ENCODE measurements around the gene SCG5. TPM values are rescaled to one million over a fixed set of nuclear protein-coding genes. Genes with fewer than 3 reads are reported as not detected.

SCG5 gene
- total RNA-seq, 4 donors from 2014 or later, result 0.87 to 6.3 (median 4.5) TPM

DNA sequence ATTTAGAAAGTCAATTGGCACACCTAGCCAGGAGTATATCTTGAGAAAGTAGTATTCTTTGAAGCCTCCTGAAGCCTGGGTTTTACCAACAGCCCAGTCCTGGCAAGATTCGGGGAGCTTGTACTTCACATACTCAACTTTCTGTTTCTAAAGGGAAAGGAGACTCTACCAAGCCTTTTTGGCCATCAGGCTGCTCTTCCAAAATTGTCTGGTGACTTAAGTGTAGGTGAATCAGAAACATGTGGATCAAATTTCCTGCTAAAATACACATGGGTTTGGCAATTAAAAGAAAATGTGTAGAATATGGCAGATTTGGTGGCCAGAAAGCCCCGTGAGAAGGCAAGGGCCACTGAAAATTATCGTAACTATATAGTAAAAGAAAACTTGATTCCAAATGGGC is 60.4 kb downstream of the SCG5 start:
- no peaks in the 10 kb centered on the region for H3K36me3 ChIP-seq
- no peak overlapping the region for H3K27ac ChIP-seq
- 61 to 63% methylated on average over 3 of the region's 3 CpGs for WGBS, 2 donors (ENCODE audit: low coverage in 1 of 2)
- no peak overlapping the region for H3K4me3 ChIP-seq
- ATAC-seq, result no peak
- TF ChIP-seq, protein P1, sequence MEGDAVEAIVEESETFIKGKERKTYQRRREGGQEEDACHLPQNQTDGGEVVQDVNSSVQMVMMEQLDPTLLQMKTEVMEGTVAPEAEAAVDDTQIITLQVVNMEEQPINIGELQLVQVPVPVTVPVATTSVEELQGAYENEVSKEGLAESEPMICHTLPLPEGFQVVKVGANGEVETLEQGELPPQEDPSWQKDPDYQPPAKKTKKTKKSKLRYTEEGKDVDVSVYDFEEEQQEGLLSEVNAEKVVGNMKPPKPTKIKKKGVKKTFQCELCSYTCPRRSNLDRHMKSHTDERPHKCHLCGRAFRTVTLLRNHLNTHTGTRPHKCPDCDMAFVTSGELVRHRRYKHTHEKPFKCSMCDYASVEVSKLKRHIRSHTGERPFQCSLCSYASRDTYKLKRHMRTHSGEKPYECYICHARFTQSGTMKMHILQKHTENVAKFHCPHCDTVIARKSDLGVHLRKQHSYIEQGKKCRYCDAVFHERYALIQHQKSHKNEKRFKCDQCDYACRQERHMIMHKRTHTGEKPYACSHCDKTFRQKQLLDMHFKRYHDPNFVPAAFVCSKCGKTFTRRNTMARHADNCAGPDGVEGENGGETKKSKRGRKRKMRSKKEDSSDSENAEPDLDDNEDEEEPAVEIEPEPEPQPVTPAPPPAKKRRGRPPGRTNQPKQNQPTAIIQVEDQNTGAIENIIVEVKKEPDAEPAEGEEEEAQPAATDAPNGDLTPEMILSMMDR (IDR thresholded peaks at IDR 0.05), result no peak
- TF ChIP-seq POLR2AphosphoS5 (IDR thresholded peaks at IDR 0.05) (no peak), POLR2A (IDR thresholded peaks at IDR 0.05) (no peak), EP300 (IDR thresholded peaks at IDR 0.05) (no peak)
- no peaks in the 10 kb centered on the region for H3K4me1 ChIP-seq
- H3K9me3 ChIP-seq, result no peaks in the 10 kb centered on the region
- no peaks in the 10 kb centered on the region for H3K27me3 ChIP-seq

DNA sequence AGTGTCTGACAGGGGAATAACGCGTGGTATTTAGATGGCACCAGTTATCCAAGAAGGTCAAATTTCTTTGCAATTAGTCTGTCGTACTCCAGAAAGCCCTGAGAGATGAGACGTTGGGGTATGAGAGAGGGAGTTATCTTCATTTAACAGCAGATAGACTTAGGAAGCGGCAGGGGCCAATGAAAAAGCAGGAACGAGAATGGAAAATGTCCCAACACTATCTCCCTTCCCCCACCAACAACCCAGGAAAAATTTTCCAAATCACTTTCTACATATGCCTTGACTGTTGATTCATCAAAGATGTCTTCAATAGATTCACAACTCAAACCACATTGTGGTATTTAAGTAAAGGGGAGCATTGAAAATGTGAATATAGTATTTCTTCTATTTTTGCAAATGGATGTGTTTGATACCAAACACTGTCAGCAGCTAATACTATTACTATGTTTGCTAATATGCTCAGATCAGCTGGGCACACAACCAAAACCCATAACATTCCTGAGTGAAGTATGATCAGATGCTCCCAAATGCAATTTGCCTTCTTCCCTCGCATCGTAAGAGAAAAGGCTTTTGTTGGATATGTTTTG is 63.0 kb downstream of the SCG5 start:
- H3K36me3 ChIP-seq, result no peaks in the 10 kb centered on the region
- H3K4me3 ChIP-seq, result no peak overlapping the region
- no peak for ATAC-seq
- no peak overlapping the region for H3K27ac ChIP-seq
- no peaks in the 10 kb centered on the region for H3K27me3 ChIP-seq
- TF ChIP-seq POLR2AphosphoS5 (IDR thresholded peaks at IDR 0.05) (no peak), EP300 (IDR thresholded peaks at IDR 0.05) (no peak), POLR2A (IDR thresholded peaks at IDR 0.05) (no peak)
- TF ChIP-seq, protein P1 (IDR thresholded peaks at IDR 0.05), result no peak
- H3K4me1 ChIP-seq, result peaks cover 0 to 5% (median 0%) of the 10 kb centered on the region in 3 donors
- H3K9me3 ChIP-seq, result no peaks in the 10 kb centered on the region
- WGBS, 2 donors (ENCODE audit: low coverage in 1 of 2), result 45 to 67% methylated on average over 8 of the region's 8 CpGs

DNA sequence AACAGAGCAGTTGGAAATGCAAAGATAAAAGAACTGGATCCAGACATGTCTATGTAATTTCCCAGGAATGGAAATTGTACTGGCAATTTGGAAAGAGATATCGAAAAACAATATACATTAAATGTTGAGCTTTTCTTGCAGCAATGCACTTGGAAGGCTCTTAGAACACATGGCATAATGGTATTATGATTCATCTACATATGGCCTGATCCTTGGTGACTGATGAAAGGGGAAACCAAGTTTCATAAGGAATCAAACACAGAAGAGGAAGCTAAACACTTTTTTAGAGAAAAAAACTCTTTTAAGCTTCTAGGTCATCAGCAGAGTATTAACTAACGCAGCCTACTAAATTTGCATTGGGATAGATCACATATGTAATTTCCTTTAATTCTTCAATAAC is 63.9 kb downstream of the SCG5 start:
- no peak overlapping the region for H3K27ac ChIP-seq
- WGBS, 2 donors (ENCODE audit: low coverage in 1 of 2), result 79 to 93% methylated on average over 2 of the region's 2 CpGs
- TF ChIP-seq EP300 (IDR thresholded peaks at IDR 0.05), result no peak
- TF ChIP-seq, protein P1 (IDR thresholded peaks at IDR 0.05), result no peak
- TF ChIP-seq POLR2AphosphoS5 (IDR thresholded peaks at IDR 0.05), result no peak
- no peak for TF ChIP-seq POLR2A (IDR thresholded peaks at IDR 0.05)

DNA sequence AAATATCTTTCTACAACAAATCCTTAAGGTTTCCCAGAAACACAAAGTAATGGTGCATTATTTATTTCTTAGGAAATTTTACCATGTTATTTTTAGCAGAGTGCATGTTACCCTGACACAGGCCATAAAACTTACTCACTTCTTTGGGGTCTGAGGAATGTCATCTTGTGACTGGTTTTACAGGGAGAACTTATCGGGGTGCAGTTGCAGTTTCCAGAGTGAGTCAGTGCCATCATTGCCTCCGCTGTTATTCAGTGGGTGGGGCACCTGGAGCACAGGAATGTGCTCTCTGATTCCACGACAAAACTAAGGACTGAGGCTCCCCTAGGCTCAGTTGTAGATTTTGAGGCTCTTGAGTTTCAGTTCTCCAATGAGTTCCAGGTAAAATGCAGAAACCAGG is 65.2 kb downstream of the SCG5 start:
- H3K27ac ChIP-seq, result no peak overlapping the region
- no peak for ATAC-seq
- WGBS, 2 donors (ENCODE audit: low coverage in 1 of 2), result 80 to 88% methylated on average over 1 to 3 of the region's 3 CpGs
- no peaks in the 10 kb centered on the region for H3K9me3 ChIP-seq
- H3K4me3 ChIP-seq, result no peak overlapping the region
- no peaks in the 10 kb centered on the region for H3K27me3 ChIP-seq
- H3K36me3 ChIP-seq, result no peaks in the 10 kb centered on the region
- no peak for TF ChIP-seq EP300 (IDR thresholded peaks at IDR 0.05)
- no peak for TF ChIP-seq POLR2A (IDR thresholded peaks at IDR 0.05)
- TF ChIP-seq, protein P1 (IDR thresholded peaks at IDR 0.05), result no peak
- TF ChIP-seq POLR2AphosphoS5 (IDR thresholded peaks at IDR 0.05), result no peak
- H3K4me1 ChIP-seq, result peaks cover 0 to 5% (median 0%) of the 10 kb centered on the region in 3 donors

More for the DNA sequence above, 63.9 kb downstream of the SCG5 start:
- ATAC-seq, result no peak
- Histone ChIP-seq H3K4me1 (peaks cover 0 to 5% (median 0%) of the 10 kb centered on the region in 3 donors), H3K9me3 (no peaks in the 10 kb centered on the region), H3K36me3 (no peaks in the 10 kb centered on the region), H3K27me3 (no peaks in the 10 kb centered on the region), H3K4me3 (no peak overlapping the region)

DNA sequence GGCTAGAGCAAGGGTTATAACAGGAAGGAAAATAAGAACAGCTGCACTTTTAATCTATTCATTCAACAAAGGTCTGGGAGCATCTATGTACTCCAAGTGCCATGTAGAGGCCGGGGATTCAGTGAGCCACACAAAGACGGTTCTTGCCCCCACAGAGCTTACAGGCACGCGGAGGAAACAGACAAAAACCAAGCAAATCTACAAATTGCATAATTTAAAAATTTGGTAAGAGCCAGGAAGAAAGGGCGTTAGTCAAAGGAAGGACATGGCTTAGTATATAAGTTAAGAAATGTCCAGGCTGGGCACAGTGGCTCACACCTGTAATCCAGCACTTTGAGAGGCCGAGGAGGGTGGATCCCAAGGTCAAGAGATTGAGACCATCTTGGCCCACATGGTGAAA is 65.9 kb downstream of the SCG5 start:
- no peaks in the 10 kb centered on the region for H3K36me3 ChIP-seq
- no peak overlapping the region for H3K4me3 ChIP-seq
- ATAC-seq, result no peak
- TF ChIP-seq POLR2A (IDR thresholded peaks at IDR 0.05) (no peak), POLR2AphosphoS5 (IDR thresholded peaks at IDR 0.05) (no peak), EP300 (IDR thresholded peaks at IDR 0.05) (no peak)
- TF ChIP-seq, protein P1 (IDR thresholded peaks at IDR 0.05), result no peak
- 68 to 81% methylated on average over 3 to 6 of the region's 6 CpGs for WGBS, 2 donors (ENCODE audit: low coverage in 1 of 2)
- H3K27ac ChIP-seq, result no peak overlapping the region
- no peaks in the 10 kb centered on the region for H3K27me3 ChIP-seq
- H3K4me1 ChIP-seq, result peaks cover 0 to 5% (median 0%) of the 10 kb centered on the region in 3 donors
- no peaks in the 10 kb centered on the region for H3K9me3 ChIP-seq

Data from gastroesophageal sphincter (tissue), 4 donors.